ENCODE measurements around the gene APBA1. TPM values are rescaled to one million over a fixed set of nuclear protein-coding genes. Genes with fewer than 3 reads are reported as not detected.

Gene APBA1
- total and polyA plus RNA-seq, 2 of the 4 experiments (the other 2 are of a cell fraction) = 3.8 to 5.1 TPM

DNA sequence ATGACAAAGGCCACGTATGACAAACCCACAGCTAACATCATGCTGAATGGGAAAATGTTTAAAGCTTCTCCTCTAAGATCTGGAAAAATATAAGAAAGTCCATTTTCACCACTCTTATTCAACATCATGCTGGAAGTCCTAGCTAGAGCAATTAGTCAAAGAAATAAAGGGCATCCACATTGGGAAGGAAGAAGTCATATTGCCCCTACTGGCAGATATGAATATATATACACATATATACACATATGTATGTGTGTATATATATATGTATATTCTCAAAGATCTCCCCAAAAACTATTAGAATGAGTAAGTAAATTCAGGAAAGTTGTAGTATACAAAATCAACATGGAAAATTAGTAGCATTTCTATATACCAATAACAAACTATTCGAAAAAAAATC lies 17.1 kb downstream of the APBA1 start:
- no TSS peak for BruUV-seq (replicated peaks)
- H4K5ac ChIP-seq (ENCODE audit: low read depth, low read length) = no peak overlapping the region
- no peak overlapping the region for H2BK15ac ChIP-seq (ENCODE audit: low read depth, low read length)
- H2BK5ac ChIP-seq (ENCODE audit: low read depth, low read length, poor library complexity, severe bottlenecking) = no peak overlapping the region
- H3K4me1 ChIP-seq (ENCODE audit: control insufficient read depth, insufficient read depth, low read length) = peaks cover 3% of the 10 kb centered on the region
- dilution Hi-C loops (cut with HindIII; ENCODE audit: low sequenced_read_pairs, unreplicated experiment) (no loop called here), intact Hi-C loops (cut with micrococcal nuclease) (no loop called here), in situ Hi-C loops (cut with MboI; ENCODE audit: low sequenced_read_pairs) (loop anchor here (25.0 kb wide), 1 partner anchor 582 kb away; no protein-coding TSS in a partner anchor)
- no peak overlapping the region for H3K18ac ChIP-seq (ENCODE audit: low read depth, low read length)
- no peaks in the 10 kb centered on the region for H3K36me3 ChIP-seq (ENCODE audit: control insufficient read depth, insufficient read depth, low read length)
- H3K4ac ChIP-seq (ENCODE audit: low read depth, low read length) = no peak overlapping the region
- no peak overlapping the region for H3K56ac ChIP-seq (ENCODE audit: extremely low read depth, insufficient read depth, low read length)
- H2AK9ac ChIP-seq (replicated peaks; ENCODE audit: low read depth, low read length, poor library complexity) = no peak overlapping the region
- H4K8ac ChIP-seq (ENCODE audit: low read depth in 2 of 2, low read length in 2 of 2) = no peak overlapping the region
- H3K79me1 ChIP-seq (ENCODE audit: low read depth in 1 of 2, low read length in 2 of 2) = peaks cover 0 to 20% of the 10 kb centered on the region in 2 experiments; a peak in 2 of 4 replicates
- no peak overlapping the region for H4K91ac ChIP-seq (ENCODE audit: insufficient read depth, low read depth, low read length)
- H2AFZ ChIP-seq (replicated peaks; ENCODE audit: low read length, poor library complexity) = no peak overlapping the region
- WGBS, 2 experiments (ENCODE audit: extremely low coverage in 2 of 2, insufficient read length in 1 of 2) = no CpG with 5 or more reads among the region's 2 CpGs
- H3K27ac ChIP-seq (ENCODE audit: insufficient read depth, low read length) = no peak overlapping the region
- H3K9me1 ChIP-seq (ENCODE audit: insufficient read depth, low read length) = peaks cover 6% of the 10 kb centered on the region; the same call in 1 of the 2 replicates
- no peak overlapping the region for H3K23ac ChIP-seq (ENCODE audit: low read depth, low read length)
- no peak overlapping the region for H2BK20ac ChIP-seq (ENCODE audit: low read depth, low read length)
- H4K20me1 ChIP-seq (ENCODE audit: insufficient read depth, low read length) = no peaks in the 10 kb centered on the region
- POLR2A ChIA-PET (ENCODE audit: unreplicated experiment) = no interaction called here
- no peaks in the 10 kb centered on the region for H3K27me3 ChIP-seq (ENCODE audit: control insufficient read depth, insufficient read depth, low read length)
- no peak overlapping the region for H3K4me2 ChIP-seq (ENCODE audit: low read depth, low read length)
- DNase-seq (no peak), ATAC-seq (ENCODE audit: low read depth) (no peak)
- no peak overlapping the region for H2AK5ac ChIP-seq (ENCODE audit: low read depth, low read length)
- H3K9ac ChIP-seq (ENCODE audit: low read depth, low read length) = no peak overlapping the region
- no peak overlapping the region for H3K14ac ChIP-seq (replicated peaks; ENCODE audit: low read depth, low read length)
- TF ChIP-seq RAD21 (IDR thresholded peaks at IDR 0.05; ENCODE audit: low read length) (no peak), NFE2L2 (IDR thresholded peaks at IDR 0.05; ENCODE audit: low read depth, low read length) (no peak), MAZ (IDR thresholded peaks at IDR 0.05; ENCODE audit: borderline replicate concordance, low read depth, low read length) (no peak), RCOR1 (IDR thresholded peaks at IDR 0.05; ENCODE audit: insufficient replicate concordance, low read length) (no peak), FOS (IDR thresholded peaks at IDR 0.05; ENCODE audit: low read depth, low read length) (no peak), CEBPB (IDR thresholded peaks at IDR 0.05; ENCODE audit: low read depth, low read length) (no peak), MAFK (IDR thresholded peaks at IDR 0.05; ENCODE audit: low read depth, low read length) (no peak), SMC3 (IDR thresholded peaks at IDR 0.05; ENCODE audit: low read depth, low read length) (no peak), RFX5 (IDR thresholded peaks at IDR 0.05; ENCODE audit: low read depth, low read length) (no peak), BHLHE40 (IDR thresholded peaks at IDR 0.05; ENCODE audit: low read depth, low read length) (no peak), ELK1 (IDR thresholded peaks at IDR 0.05; ENCODE audit: borderline replicate concordance, low read depth, low read length) (no peak), MXI1 (IDR thresholded peaks at IDR 0.05; ENCODE audit: borderline replicate concordance, low read depth, low read length) (no peak), USF2 (IDR thresholded peaks at IDR 0.05; ENCODE audit: low read depth, low read length) (no peak), POLR2A (IDR thresholded peaks at IDR 0.05; ENCODE audit: low read depth, low read length) (no peak), CHD1 (IDR thresholded peaks at IDR 0.05; ENCODE audit: low read depth, low read length) (no peak)
- TF ChIP-seq, protein P1, sequence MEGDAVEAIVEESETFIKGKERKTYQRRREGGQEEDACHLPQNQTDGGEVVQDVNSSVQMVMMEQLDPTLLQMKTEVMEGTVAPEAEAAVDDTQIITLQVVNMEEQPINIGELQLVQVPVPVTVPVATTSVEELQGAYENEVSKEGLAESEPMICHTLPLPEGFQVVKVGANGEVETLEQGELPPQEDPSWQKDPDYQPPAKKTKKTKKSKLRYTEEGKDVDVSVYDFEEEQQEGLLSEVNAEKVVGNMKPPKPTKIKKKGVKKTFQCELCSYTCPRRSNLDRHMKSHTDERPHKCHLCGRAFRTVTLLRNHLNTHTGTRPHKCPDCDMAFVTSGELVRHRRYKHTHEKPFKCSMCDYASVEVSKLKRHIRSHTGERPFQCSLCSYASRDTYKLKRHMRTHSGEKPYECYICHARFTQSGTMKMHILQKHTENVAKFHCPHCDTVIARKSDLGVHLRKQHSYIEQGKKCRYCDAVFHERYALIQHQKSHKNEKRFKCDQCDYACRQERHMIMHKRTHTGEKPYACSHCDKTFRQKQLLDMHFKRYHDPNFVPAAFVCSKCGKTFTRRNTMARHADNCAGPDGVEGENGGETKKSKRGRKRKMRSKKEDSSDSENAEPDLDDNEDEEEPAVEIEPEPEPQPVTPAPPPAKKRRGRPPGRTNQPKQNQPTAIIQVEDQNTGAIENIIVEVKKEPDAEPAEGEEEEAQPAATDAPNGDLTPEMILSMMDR (conservative IDR thresholded peaks at IDR 0.05; ENCODE audit: low read depth, low read length) = no peak
- H3K9me3 ChIP-seq (ENCODE audit: control insufficient read depth, insufficient read depth, low read length) = no peaks in the 10 kb centered on the region
- H3K4me3 ChIP-seq (ENCODE audit: insufficient read depth, low read depth, low read length) = no peak overlapping the region
- no peak overlapping the region for H2BK120ac ChIP-seq (ENCODE audit: low read depth, low read length)
- CTCF ChIA-PET = interaction anchor here (0.6 kb wide), 1 partner anchor 21 kb away, joined by 6 read pairs; no protein-coding TSS in a partner anchor

All from IMR-90 (cell line).